ENCODE data around the gene WDR46. TPM values are rescaled to one million over a fixed set of nuclear protein-coding genes. Genes with fewer than 3 reads are reported as not detected.
"Not testable (repeated sequence)": the region's sequence is repeated elsewhere in the genome, so short reads cannot be mapped to it uniquely, and the experiment has no call there.

Gene WDR46
- total and polyA plus RNA-seq, 8 donors = 17.7 to 96.8 (median 27.5) TPM

DNA sequence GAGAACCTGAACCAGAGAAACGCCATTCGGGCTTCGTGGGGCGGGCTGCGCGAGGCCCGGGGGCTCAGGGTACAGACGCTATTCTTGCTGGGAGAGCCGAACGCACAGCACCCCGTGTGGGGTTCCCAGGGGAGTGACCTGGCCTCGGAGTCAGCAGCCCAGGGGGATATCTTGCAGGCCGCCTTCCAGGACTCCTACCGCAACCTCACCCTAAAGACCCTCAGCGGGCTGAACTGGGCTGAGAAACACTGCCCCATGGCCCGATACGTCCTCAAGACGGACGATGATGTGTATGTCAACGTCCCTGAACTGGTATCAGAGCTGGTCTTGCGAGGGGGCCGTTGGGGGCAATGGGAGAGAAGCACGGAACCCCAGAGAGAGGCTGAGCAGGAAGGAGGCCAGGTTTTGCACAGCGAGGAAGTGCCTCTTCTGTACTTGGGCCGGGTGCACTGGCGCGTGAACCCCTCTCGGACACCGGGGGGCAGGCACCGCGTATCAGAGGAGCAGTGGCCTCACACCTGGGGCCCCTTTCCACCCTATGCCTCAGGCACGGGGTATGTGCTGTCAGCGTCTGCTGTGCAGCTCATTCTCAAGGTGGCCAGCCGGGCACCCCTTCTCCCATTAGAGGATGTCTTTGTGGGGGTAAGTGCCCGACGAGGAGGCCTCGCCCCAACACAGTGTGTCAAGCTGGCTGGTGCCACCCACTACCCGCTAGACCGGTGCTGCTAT lies 11.2 kb downstream of the WDR46 start:
- intact Hi-C loops (cut with DNase I) = no loop called here
- ATAC-seq = peak in 3 of 4 donors; percentile 4 to 6 (median 6)
- Histone ChIP-seq H3K4me1 (peaks cover 16 to 23% (median 19%) of the 10 kb centered on the region in 3 donors), H3K4me3 (peak overlapping the region; percentile 35 to 54 (median 38)), H3K27ac (peak overlapping the region; percentile 62 to 82 (median 69)), H3K9me3 (no peaks in the 10 kb centered on the region), H3K36me3 (peaks cover 0 to 31% (median 15%) of the 10 kb centered on the region in 3 donors), H3K27me3 (no peaks in the 10 kb centered on the region)
- no peak for FAIRE-seq
- WGBS, 2 donors = 69 to 76% methylated on average over 39 of the region's 39 CpGs
- DNase-seq = peak in 3 of 6 donors; percentile 32 to 81 (median 59)
- TF ChIP-seq, protein P1, sequence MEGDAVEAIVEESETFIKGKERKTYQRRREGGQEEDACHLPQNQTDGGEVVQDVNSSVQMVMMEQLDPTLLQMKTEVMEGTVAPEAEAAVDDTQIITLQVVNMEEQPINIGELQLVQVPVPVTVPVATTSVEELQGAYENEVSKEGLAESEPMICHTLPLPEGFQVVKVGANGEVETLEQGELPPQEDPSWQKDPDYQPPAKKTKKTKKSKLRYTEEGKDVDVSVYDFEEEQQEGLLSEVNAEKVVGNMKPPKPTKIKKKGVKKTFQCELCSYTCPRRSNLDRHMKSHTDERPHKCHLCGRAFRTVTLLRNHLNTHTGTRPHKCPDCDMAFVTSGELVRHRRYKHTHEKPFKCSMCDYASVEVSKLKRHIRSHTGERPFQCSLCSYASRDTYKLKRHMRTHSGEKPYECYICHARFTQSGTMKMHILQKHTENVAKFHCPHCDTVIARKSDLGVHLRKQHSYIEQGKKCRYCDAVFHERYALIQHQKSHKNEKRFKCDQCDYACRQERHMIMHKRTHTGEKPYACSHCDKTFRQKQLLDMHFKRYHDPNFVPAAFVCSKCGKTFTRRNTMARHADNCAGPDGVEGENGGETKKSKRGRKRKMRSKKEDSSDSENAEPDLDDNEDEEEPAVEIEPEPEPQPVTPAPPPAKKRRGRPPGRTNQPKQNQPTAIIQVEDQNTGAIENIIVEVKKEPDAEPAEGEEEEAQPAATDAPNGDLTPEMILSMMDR (IDR thresholded peaks at IDR 0.05) = no peak

DNA sequence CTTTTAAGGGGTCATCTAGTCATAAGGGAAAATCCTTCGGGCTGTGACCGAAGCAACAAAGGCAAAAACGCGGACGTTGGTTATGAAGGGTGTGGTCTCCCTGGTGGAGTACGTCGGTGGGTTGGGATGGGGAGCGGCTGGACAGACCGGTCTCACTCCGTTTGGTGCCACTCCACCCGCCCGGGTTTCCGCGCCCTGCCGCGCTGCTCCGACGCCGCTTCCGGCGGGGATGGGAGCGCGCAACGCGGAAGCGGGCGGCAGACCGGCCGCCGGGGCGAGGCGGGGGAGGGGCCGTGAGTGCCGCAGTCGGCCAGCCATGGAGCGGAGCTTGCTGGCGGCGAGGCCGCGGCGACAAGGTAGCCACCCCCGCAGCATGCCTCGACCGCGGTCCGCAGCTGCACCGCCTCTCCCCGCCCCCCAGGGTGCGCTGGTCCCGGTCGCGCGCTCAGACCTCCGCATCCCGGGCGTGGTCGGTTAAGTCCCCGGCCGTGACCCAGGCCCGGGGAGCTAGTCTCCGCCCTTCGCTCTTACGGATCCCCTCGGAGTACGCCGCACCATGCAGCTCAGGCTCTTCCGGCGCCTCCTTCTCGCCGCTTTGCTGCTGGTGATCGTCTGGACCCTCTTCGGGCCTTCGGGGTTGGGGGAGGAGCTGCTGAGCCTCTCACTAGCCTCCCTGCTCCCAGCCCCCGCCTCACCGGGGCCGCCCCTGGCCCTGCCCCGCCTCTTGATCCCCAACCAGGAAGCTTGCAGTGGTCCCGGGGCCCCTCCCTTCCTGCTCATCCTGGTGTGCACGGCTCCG lies 12.0 kb downstream of the WDR46 start, which contains the start of gene B3GALT4:
B3GALT4 (plus strand) TSS at position 260 of the 799 bp plus-strand sequence; CDS start at position 557, 297 bp downstream.
- Histone ChIP-seq H3K27ac (peak within 1 kb of the TSS; percentile 62 to 82 (median 69)), H3K36me3 (peaks cover 0 to 31% (median 15%) of the 10 kb centered on the region in 3 donors), H3K4me3 (peak within 1 kb of the TSS; percentile 35 to 54 (median 38)), H3K27me3 (no peaks in the 10 kb centered on the region), H3K9me3 (no peaks in the 10 kb centered on the region), H3K4me1 (peaks cover 19 to 23% (median 22%) of the 10 kb centered on the region in 3 donors)
- WGBS, 2 donors = 29 to 32% methylated on average over 57 to 80 of the region's 80 CpGs
- ATAC-seq (peak; percentile 53 to 74 (median 63)), DNase-seq (peak in 5 of 6 donors; percentile 53 to 85 (median 67)), FAIRE-seq (no peak)
- TF ChIP-seq, protein P1 (IDR thresholded peaks at IDR 0.05) = peak in 2 of 4 donors; percentile 12 to 29
- intact Hi-C loops (cut with DNase I) = no loop called here

DNA sequence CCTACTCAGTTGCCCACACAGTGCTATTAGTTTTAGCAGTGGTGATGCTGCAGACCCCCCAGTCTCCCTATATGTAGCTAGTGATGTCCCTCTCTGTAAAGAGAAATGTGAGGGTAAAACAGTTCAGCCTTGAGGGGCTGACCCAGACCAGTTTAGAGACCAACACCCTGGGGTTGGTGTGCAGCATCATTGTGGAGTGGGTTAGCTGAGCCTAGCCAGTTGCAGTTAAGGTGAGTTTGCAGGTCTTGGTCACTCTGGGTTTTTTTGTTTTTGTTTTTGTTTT lies 12.5 kb downstream of the WDR46 start:
- ATAC-seq (no peak), FAIRE-seq (no peak), DNase-seq (no peak)
- peak overlapping the region in 3 of 4 donors; percentile 29 to 82 (median 72) for H3K27ac ChIP-seq
- peaks cover 0 to 31% (median 15%) of the 10 kb centered on the region in 3 donors for H3K36me3 ChIP-seq
- H3K27me3 ChIP-seq = no peaks in the 10 kb centered on the region
- intact Hi-C loops (cut with DNase I) = no loop called here
- H3K4me1 ChIP-seq = peaks cover 19 to 23% (median 22%) of the 10 kb centered on the region in 3 donors
- peak overlapping the region; percentile 35 to 54 (median 38) for H3K4me3 ChIP-seq
- TF ChIP-seq, protein P1 (IDR thresholded peaks at IDR 0.05) = no peak
- no peaks in the 10 kb centered on the region for H3K9me3 ChIP-seq

DNA sequence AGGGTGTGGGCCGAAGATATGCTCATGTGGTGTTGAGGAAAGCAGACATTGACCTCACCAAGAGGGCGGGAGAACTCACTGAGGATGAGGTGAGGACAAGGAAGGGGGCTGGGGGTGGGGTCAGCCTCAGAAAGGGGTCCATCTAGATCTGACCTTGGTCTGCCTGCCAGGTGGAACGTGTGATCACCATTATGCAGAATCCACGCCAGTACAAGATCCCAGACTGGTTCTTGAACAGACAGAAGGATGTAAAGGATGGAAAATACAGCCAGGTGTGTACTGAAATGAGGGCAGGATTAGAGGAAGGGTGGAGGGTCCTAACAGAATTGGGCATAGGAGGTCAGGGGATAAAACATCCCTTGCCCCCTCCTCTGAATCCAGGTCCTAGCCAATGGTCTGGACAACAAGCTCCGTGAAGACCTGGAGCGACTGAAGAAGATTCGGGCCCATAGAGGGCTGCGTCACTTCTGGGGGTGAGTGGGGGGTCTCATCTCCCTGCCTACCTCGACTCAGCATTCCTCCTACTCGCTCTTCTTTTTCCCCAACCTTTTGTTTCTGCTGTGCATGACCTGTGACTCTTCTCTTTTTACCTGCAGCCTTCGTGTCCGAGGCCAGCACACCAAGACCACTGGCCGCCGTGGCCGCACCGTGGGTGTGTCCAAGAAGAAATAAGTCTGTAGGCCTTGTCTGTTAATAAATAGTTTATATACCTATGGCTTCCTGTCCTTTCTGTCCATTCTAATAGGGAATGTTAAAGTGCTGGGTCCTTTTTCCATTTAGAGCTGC lies 13.1 kb downstream of the WDR46 start:
- H3K27me3 ChIP-seq; ATAC-seq; FAIRE-seq; DNase-seq; H3K27ac ChIP-seq; H3K9me3 ChIP-seq; intact Hi-C loops (cut with DNase I): not testable (repeated sequence)
- peak overlapping the region in 1 of 4 donors; percentile 54 for H3K4me3 ChIP-seq
- WGBS, 2 donors = 74 to 79% methylated on average over 15 to 16 of the region's 16 CpGs
- H3K36me3 ChIP-seq = peaks cover 0 to 28% (median 15%) of the 10 kb centered on the region in 3 donors
- H3K4me1 ChIP-seq = peaks cover 19 to 23% (median 22%) of the 10 kb centered on the region in 3 donors
